Endothelial cell of umbilical vein (primary cell): ENCODE results near the gene DNAJC17. TPM values are rescaled to one million over a fixed set of nuclear protein-coding genes. Genes with fewer than 3 reads are reported as not detected.

Source experiments
- BruUV-seq: library from RNA; stranded (reverse); fragments of 400-500 nt; replicated peaks from 2 replicates; lab custom pipeline; 2021; lab: Mats Ljungman, UMichigan
- CTCF ChIA-PET: fragments of 300-600, 350-600 bp; sonication (Branson Sonifier 250); formaldehyde crosslinking; loops from one replicate; lab custom pipeline; 2021; ENCODE audit warnings: antibody characterized with exemption, inconsistent platforms; lab: Charles Lee
- POLR2A ChIA-PET: fragments of 300-600, 350-600 bp; sonication (Branson Sonifier 250); formaldehyde crosslinking; loops from one replicate; lab custom pipeline; 2021; ENCODE audit warnings: antibody characterized with exemption, inconsistent platforms; lab: Charles Lee
- DNase-seq: peaks from one replicate; pipeline ENCODE4 v3.0.0-alpha.2; 2011; ENCODE audit warnings: low read depth, low spot score
- FAIRE-seq: peaks from 2 replicates; lab custom pipeline; 2011; peaks lifted over from hg19 to GRCh38; lab: Jason Lieb, UNC
- H2AFZ ChIP-seq: 2 replicates; pipeline ENCODE4 v1.6.0; 2012; ENCODE audit warnings: low read depth, low read length, control low read depth, inconsistent platforms
- H3K27ac ChIP-seq: 2 replicates; pipeline ENCODE4 v1.5.1; 2011; ENCODE audit warnings: low read depth, mild to moderate bottlenecking, control low read depth, low read length, moderate library complexity; ENCODE audit not compliant: insufficient read depth
- H3K27me3 ChIP-seq, 2 experiments: 2 replicates each; pipeline versions ENCODE4 v1.6.0 to v1.6.1; 2011; ENCODE audit warnings: low read length in 2 of 2, mixed read lengths in 1 of 2; ENCODE audit not compliant: control insufficient read depth in 2 of 2, insufficient read depth in 2 of 2
- H3K36me3 ChIP-seq, 2 experiments: 2 replicates in 1 of 2; 3 replicates in 1 of 2; pipeline ENCODE4 v1.5.1; 2011; ENCODE audit warnings: low read length in 2 of 2, mild to moderate bottlenecking in 1 of 2, moderate library complexity in 1 of 2; ENCODE audit not compliant: control insufficient read depth in 2 of 2, insufficient read depth in 2 of 2; ENCODE audit errors: extremely low read depth in 1 of 2
- H3K4me1 ChIP-seq: 3 replicates; pipeline ENCODE4 v1.5.1; 2011; ENCODE audit warnings: mild to moderate bottlenecking, low read length; ENCODE audit not compliant: control insufficient read depth, insufficient read depth; ENCODE audit errors: extremely low read depth
- H3K4me2 ChIP-seq: 2 replicates; pipeline ENCODE4 v1.6.1; 2011; ENCODE audit warnings: low read length, control low read depth, mixed read lengths; ENCODE audit not compliant: insufficient read depth
- H3K4me3 ChIP-seq, 3 experiments: fragments of 200-600 bp in 1 of 3; sonication (generic), shearing (Covaris generic) in 1 of 3; replicated peaks in 1 of 3; 2 replicates each; pipeline ENCODE4 v1.5.1; 2011 to 2016; ENCODE audit warnings: control low read depth in 3 of 3, low read length in 3 of 3, mild to moderate bottlenecking in 2 of 3, inconsistent platforms in 1 of 3, low read depth in 1 of 3, moderate library complexity in 1 of 3; ENCODE audit not compliant: insufficient read depth in 1 of 3
- H3K79me2 ChIP-seq: 2 replicates; pipeline ENCODE4 v1.6.0; 2012; ENCODE audit warnings: low read length, inconsistent platforms; ENCODE audit not compliant: control insufficient read depth, insufficient read depth
- H3K9ac ChIP-seq: replicated peaks from 2 replicates; pipeline ENCODE3; 2011; ENCODE audit warnings: low read length, control low read depth; ENCODE audit not compliant: insufficient read depth; ENCODE audit errors: extremely low read depth
- H3K9me1 ChIP-seq: replicated peaks from 3 replicates; pipeline ENCODE4 v1.6.0; 2011; ENCODE audit warnings: mild to moderate bottlenecking, low read length; ENCODE audit not compliant: control insufficient read depth, insufficient read depth; ENCODE audit errors: extremely low read depth
- H3K9me3 ChIP-seq: replicated peaks from 2 replicates; pipeline ENCODE4 v1.5.1; 2012; ENCODE audit warnings: low read length, inconsistent platforms; ENCODE audit not compliant: control insufficient read depth, insufficient read depth
- H4K20me1 ChIP-seq: replicated peaks from 2 replicates; pipeline ENCODE3; 2011; ENCODE audit warnings: mild to moderate bottlenecking, low read length; ENCODE audit not compliant: control insufficient read depth, insufficient read depth; ENCODE audit errors: extremely low read depth
- CTCF ChIP-seq, 2 donors: IDR thresholded peaks; 1 replicate in 1 of 2; 2 replicates in 1 of 2; pipeline ENCODE4 v1.5.1; 2011; ENCODE audit warnings: low read length in 2 of 2, mild to moderate bottlenecking in 2 of 2, moderate library complexity in 2 of 2, control low read depth in 1 of 2, inconsistent platforms in 1 of 2, low read depth in 1 of 2; ENCODE audit not compliant: insufficient read depth in 1 of 2; ENCODE audit errors: extremely low read depth in 1 of 2
- EZH2 ChIP-seq: IDR thresholded peaks from 2 replicates; pipeline ENCODE4 v1.6.1; 2012; ENCODE audit warnings: borderline replicate concordance, low read depth, mild to moderate bottlenecking, moderate library complexity, low read length, inconsistent platforms; ENCODE audit not compliant: severe bottlenecking
- FOS ChIP-seq: IDR thresholded peaks from 2 replicates; pipeline ENCODE4 v1.6.1; 2011; ENCODE audit warnings: mild to moderate bottlenecking, low read length, moderate library complexity, borderline replicate concordance; ENCODE audit not compliant: insufficient read depth
- GATA2 ChIP-seq: IDR thresholded peaks from 2 replicates; pipeline ENCODE4 v1.7.0; 2011; ENCODE audit warnings: low read depth, mild to moderate bottlenecking, moderate library complexity, mixed read lengths, low read length; ENCODE audit not compliant: insufficient read length, insufficient read depth
- JUN ChIP-seq: IDR thresholded peaks from 2 replicates; pipeline ENCODE4 v1.6.1; 2011; ENCODE audit warnings: borderline replicate concordance, low read depth; ENCODE audit not compliant: insufficient read length, insufficient read depth
- MAX ChIP-seq: IDR thresholded peaks from 2 replicates; pipeline ENCODE4 v1.6.1; 2011; ENCODE audit not compliant: insufficient read depth, insufficient read length
- MYC ChIP-seq: IDR thresholded peaks from one replicate; pipeline ENCODE4 v1.6.1; 2011; ENCODE audit warnings: mild to moderate bottlenecking, low read depth, low read length
- POLR2A ChIP-seq: IDR thresholded peaks from 2 replicates; pipeline ENCODE4 v1.6.1; 2012; ENCODE audit warnings: low read depth, mild to moderate bottlenecking, control low read depth, low read length
- POLR2AphosphoS5 ChIP-seq: IDR thresholded peaks from 2 replicates; pipeline ENCODE4 v1.6.1; 2012; ENCODE audit warnings: low read depth, mild to moderate bottlenecking, control low read depth, low read length, moderate library complexity; ENCODE audit not compliant: insufficient read depth
- dilution Hi-C: fragments of 300-500 bp; cut with MboI; formaldehyde crosslinking; loops from one replicate; pipeline ENCODE4 v1.15.0; 2019; ENCODE audit warnings: low sequenced_read_pairs; ENCODE audit not compliant: extremely low pct_ligation_motif_present
- intact Hi-C: fragments of 100-400 bp; cut with micrococcal nuclease; formaldehyde crosslinking; loops from one replicate; pipeline ENCODE4 v1.10.0; 2022
- polyA plus RNA-seq, 4 experiments: library from polyadenylated mRNA; depleted of rRNA in 3 of 4; stranded (reverse) in 3 of 4; unstranded in 1 of 4; fragments of >200 nt; gene quantifications; 2 replicates each; pipeline versions ENCODE4 v1.2.1 to v1.2.3, GENCODE V29; 2011 to 2012; ENCODE audit warnings: missing spikeins in 1 of 4
- total RNA-seq: library from RNA; stranded (reverse); gene quantifications from 2 replicates; pipeline ENCODE4 v1.2.3, GENCODE V29; 2021

DNAJC17 gene
- total and polyA plus RNA-seq, 2 donors (not counting 3 experiments of a cell fraction or from before 2014, with no cell fraction given) = 30.7 to 46.4 TPM

GRCh38 chr15:40744815-40745152 is 62.5 kb downstream of the DNAJC17 start:
- intact Hi-C loops = no loop called here
- TF ChIP-seq POLR2AphosphoS5 (no peak), EZH2 (no peak), MYC (no peak), MAX (no peak), CTCF (IDR thresholded peaks at IDR 0.05; ENCODE audit: extremely low read depth in 1 of 2, insufficient read depth in 1 of 2, low read depth in 1 of 2, low read length in 2 of 2) (no peak), POLR2A (no peak), FOS (no peak), JUN (no peak), GATA2 (no peak)
- Histone ChIP-seq H3K9me3 (no peaks in the 10 kb centered on the region), H3K9ac (no peak overlapping the region), H3K27me3 (no peaks in the 10 kb centered on the region), H3K36me3 (peaks cover 8 to 13% of the 10 kb centered on the region in 2 experiments), H3K4me2 (no peak overlapping the region), H3K4me1 (no peaks in the 10 kb centered on the region), H2AFZ (no peak overlapping the region), H3K4me3 (no peak overlapping the region), H3K27ac (no peak overlapping the region), H3K79me2 (no peaks in the 10 kb centered on the region), H4K20me1 (no peaks in the 10 kb centered on the region), H3K9me1 (no peaks in the 10 kb centered on the region)
- BruUV-seq = no TSS peak
- ChIA-PET POLR2A (interaction anchor here (0.5 kb wide), 1 partner anchor 413 kb away, joined by 7 read pairs; no protein-coding TSS in a partner anchor), CTCF (interaction anchor here (0.9 to 1.7 kb wide), 7 partner anchors 38 to 155 kb away, joined by 3 to 5 read pairs (median 3); partner anchors contain the start of gene VPS18)
- FAIRE-seq = no peak
- no peak for DNase-seq
- dilution Hi-C loops = no loop called here
